Caco-2 (cell line): Measurements from ENCODE around the gene CELA2B. TPM values are rescaled to one million over a fixed set of nuclear protein-coding genes. Genes with fewer than 3 reads are reported as not detected.
"Not testable (repeated sequence)": the region's sequence is repeated elsewhere in the genome, so short reads cannot be mapped to it uniquely, and the experiment has no call there.

ENCODE experiments used
- BruUV-seq: library from RNA; stranded (reverse); fragments of 400-500 nt; replicated peaks from 2 replicates; lab custom pipeline; 2021; lab: Mats Ljungman, UMichigan
- CTCF ChIA-PET: fragments of 300-600 bp; sonication (Branson Sonifier 250); formaldehyde crosslinking; loops from one replicate; lab custom pipeline; 2022; ENCODE audit warnings: antibody characterized with exemption; lab: Charles Lee
- POLR2A ChIA-PET: fragments of 300-600 bp; sonication (Branson Sonifier 250); formaldehyde crosslinking; loops from one replicate; lab custom pipeline; 2022; ENCODE audit warnings: antibody characterized with exemption; lab: Charles Lee
- DNase-seq, 2 experiments: peaks; one replicate each; pipeline versions ENCODE4 v3.0.0 to v3.0.0-alpha.2; 2020 to 2022
- H3K27me3 ChIP-seq: replicated peaks from 2 replicates; pipeline ENCODE4 v1.6.0; 2011; ENCODE audit warnings: low read length; ENCODE audit not compliant: control insufficient read depth, insufficient read depth
- H3K36me3 ChIP-seq: 2 replicates; pipeline ENCODE4 v1.5.1; 2011; ENCODE audit warnings: low read length; ENCODE audit not compliant: control insufficient read depth, insufficient read depth
- H3K4me1 ChIP-seq: fragments of 250-450 bp; sonication (Bioruptor Pico); 2 replicates; pipeline ENCODE4 v1.5.1; 2020; ENCODE audit warnings: mild to moderate bottlenecking
- H3K4me3 ChIP-seq: 2 replicates; pipeline ENCODE4 v1.5.1; 2011; ENCODE audit warnings: low read depth, mild to moderate bottlenecking, control low read depth, low read length
- H3K9me3 ChIP-seq: fragments of 250-450 bp; sonication (Bioruptor Pico); 2 replicates; pipeline ENCODE4 v1.5.1; 2020; ENCODE audit warnings: mild to moderate bottlenecking, moderate library complexity
- H3K27ac Mint-ChIP-seq: one replicate; pipeline ENCODE4 v1.8.0; 2022; ENCODE audit warnings: mixed read lengths; ENCODE audit not compliant: unreplicated experiment
- H3K27me3 Mint-ChIP-seq: one replicate; pipeline ENCODE4 v1.8.0; 2022; ENCODE audit warnings: mixed read lengths; ENCODE audit not compliant: insufficient read depth, unreplicated experiment
- H3K36me3 Mint-ChIP-seq: one replicate; pipeline ENCODE4 v1.8.0; 2022; ENCODE audit warnings: mild to moderate bottlenecking, mixed read lengths; ENCODE audit not compliant: insufficient read depth, unreplicated experiment
- H3K4me1 Mint-ChIP-seq: one replicate; pipeline ENCODE4 v1.8.0; 2022; ENCODE audit warnings: low read depth, mixed read lengths; ENCODE audit not compliant: unreplicated experiment
- H3K4me3 Mint-ChIP-seq: one replicate; pipeline ENCODE4 v1.8.0; 2022; ENCODE audit warnings: mild to moderate bottlenecking, moderate library complexity, mixed read lengths; ENCODE audit not compliant: unreplicated experiment
- H3K9me3 Mint-ChIP-seq: one replicate; pipeline ENCODE4 v1.8.0; 2022; ENCODE audit warnings: mixed read lengths; ENCODE audit not compliant: unreplicated experiment
- intact Hi-C: fragments of 100-400 bp; cut with micrococcal nuclease; formaldehyde crosslinking; loops from one replicate; pipeline ENCODE4 v1.10.0; 2022; ENCODE audit not compliant: unreplicated experiment
- total RNA-seq: library from RNA; stranded (reverse); gene quantifications from 2 replicates; pipeline ENCODE4 v1.2.3, GENCODE V29; 2022
- TF ChIP-seq, protein P1 (sequence below), 2 experiments: fragments of 200-600 bp in 1 of 2; IDR thresholded peaks; 1 replicate in 1 of 2; 2 replicates in 1 of 2; pipeline versions ENCODE4 v1.5.1 to v1.8.0; 2011 to 2022; ENCODE audit warnings: antibody characterized with exemption in 1 of 2, control low read depth in 1 of 2, inconsistent platforms in 1 of 2, low read depth in 1 of 2, low read length in 1 of 2, mild to moderate bottlenecking in 1 of 2, moderate library complexity in 1 of 2; ENCODE audit not compliant: insufficient read depth in 1 of 2, severe bottlenecking in 1 of 2, unreplicated experiment in 1 of 2

The CELA2B gene
- total RNA-seq, 1 experiment from 2014 or later: not detected

DNA sequence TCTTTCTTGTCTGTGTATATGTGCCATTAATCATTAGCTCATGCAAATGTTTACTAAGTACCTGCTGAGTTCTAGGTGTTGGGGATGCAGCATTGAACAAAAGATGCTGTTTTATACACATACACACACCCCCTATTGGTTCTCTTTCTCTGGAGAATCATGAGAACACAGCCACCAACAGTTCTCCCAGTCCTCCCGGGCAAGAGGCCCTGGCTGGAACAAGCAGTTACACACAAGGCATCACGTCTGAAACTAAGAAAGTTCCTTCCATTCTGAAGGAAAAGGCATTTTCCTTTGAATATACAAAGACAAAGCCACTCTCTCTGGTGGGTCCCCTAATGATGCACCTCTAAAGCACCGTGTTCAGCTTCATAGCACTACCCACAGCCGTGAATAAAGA, 37.3 kb downstream of the CELA2B start:
- TF ChIP-seq, protein P1, sequence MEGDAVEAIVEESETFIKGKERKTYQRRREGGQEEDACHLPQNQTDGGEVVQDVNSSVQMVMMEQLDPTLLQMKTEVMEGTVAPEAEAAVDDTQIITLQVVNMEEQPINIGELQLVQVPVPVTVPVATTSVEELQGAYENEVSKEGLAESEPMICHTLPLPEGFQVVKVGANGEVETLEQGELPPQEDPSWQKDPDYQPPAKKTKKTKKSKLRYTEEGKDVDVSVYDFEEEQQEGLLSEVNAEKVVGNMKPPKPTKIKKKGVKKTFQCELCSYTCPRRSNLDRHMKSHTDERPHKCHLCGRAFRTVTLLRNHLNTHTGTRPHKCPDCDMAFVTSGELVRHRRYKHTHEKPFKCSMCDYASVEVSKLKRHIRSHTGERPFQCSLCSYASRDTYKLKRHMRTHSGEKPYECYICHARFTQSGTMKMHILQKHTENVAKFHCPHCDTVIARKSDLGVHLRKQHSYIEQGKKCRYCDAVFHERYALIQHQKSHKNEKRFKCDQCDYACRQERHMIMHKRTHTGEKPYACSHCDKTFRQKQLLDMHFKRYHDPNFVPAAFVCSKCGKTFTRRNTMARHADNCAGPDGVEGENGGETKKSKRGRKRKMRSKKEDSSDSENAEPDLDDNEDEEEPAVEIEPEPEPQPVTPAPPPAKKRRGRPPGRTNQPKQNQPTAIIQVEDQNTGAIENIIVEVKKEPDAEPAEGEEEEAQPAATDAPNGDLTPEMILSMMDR (IDR thresholded peaks at IDR 0.05; ENCODE audit: insufficient read depth in 1 of 2, low read depth in 1 of 2, low read length in 1 of 2, severe bottlenecking in 1 of 2, unreplicated experiment in 1 of 2): no peak
- no peaks in the 10 kb centered on the region for H3K36me3 ChIP-seq
- intact Hi-C loops: no loop called here
- Mint-ChIP-seq H3K4me3 (no peak overlapping the region), H3K27ac (no peak overlapping the region), H3K36me3 (no peaks in the 10 kb centered on the region), H3K4me1 (no peaks in the 10 kb centered on the region), H3K27me3 (no peaks in the 10 kb centered on the region), H3K9me3 (no peaks in the 10 kb centered on the region)
- ChIA-PET POLR2A (interaction anchor here (0.6 kb wide), 1 partner anchor 334 kb away, joined by 3 read pairs; no protein-coding TSS in a partner anchor), CTCF (no interaction called here)
- BruUV-seq: no TSS peak
- H3K4me3 ChIP-seq: no peak overlapping the region
- no peaks in the 10 kb centered on the region for H3K27me3 ChIP-seq
- H3K4me1 ChIP-seq: no peaks in the 10 kb centered on the region
- no peaks in the 10 kb centered on the region for H3K9me3 ChIP-seq
- DNase-seq: no peak

DNA sequence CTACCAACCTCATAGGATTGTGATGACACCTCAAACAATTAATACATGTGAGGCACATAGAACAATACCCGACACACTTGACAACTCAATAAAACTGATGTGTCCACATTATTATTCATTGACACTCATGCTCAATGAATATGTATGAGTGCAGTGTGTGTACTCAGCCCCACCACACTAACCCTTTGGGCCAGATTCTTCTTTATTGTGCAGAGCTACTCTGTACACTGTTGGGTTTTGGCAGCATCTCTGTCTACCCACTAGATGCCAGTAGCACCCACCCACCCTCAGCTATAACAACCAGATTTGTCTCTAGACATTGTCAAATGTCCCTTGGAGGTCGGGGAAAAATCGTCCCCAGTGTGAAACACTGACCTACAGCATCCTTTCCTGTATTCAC, 38.0 kb downstream of the CELA2B start:
- Mint-ChIP-seq H3K27ac (no peak overlapping the region), H3K4me1 (no peaks in the 10 kb centered on the region), H3K36me3 (no peaks in the 10 kb centered on the region), H3K4me3 (no peak overlapping the region), H3K9me3 (no peaks in the 10 kb centered on the region), H3K27me3 (no peaks in the 10 kb centered on the region)
- H3K4me1 ChIP-seq: no peaks in the 10 kb centered on the region
- H3K36me3 ChIP-seq: no peaks in the 10 kb centered on the region
- no peaks in the 10 kb centered on the region for H3K27me3 ChIP-seq
- no peak overlapping the region for H3K4me3 ChIP-seq
- TF ChIP-seq, protein P1 (IDR thresholded peaks at IDR 0.05; ENCODE audit: insufficient read depth in 1 of 2, low read depth in 1 of 2, low read length in 1 of 2, severe bottlenecking in 1 of 2, unreplicated experiment in 1 of 2): no peak
- POLR2A ChIA-PET: interaction anchor here (0.6 kb wide), 1 partner anchor 13 kb away, joined by 4 read pairs; the partner anchor contains the start of gene DNAJC16
- no peak for DNase-seq
- no peaks in the 10 kb centered on the region for H3K9me3 ChIP-seq
- CTCF ChIA-PET: no interaction called here
- no TSS peak for BruUV-seq
- intact Hi-C loops: no loop called here

DNA sequence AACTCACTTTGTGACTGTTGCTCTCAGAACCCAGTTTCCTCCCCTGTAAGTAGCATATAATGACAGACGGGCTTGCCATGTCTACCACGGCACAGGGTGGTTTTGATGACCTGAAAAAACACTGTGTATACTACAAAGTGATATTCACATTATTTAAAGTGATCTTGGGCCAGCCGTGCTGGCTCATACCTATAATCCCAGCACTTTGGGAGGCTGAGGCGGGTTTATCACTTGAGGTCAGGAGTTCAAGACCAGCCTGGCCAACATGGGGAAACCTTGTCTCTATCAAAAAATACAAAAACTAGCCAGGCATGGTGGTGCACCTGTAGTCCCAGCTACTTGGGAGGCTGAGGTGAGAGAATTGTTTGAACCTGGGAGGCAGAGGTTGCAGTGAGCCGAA, 38.7 kb downstream of the CELA2B start:
- H3K27me3 ChIP-seq, H3K9me3 ChIP-seq, H3K4me1 ChIP-seq, H3K4me3 ChIP-seq, DNase-seq, POLR2A ChIA-PET, BruUV-seq, H3K27ac Mint-ChIP-seq, CTCF ChIA-PET, intact Hi-C loops, H3K36me3 ChIP-seq, H3K36me3 Mint-ChIP-seq, H3K9me3 Mint-ChIP-seq, H3K4me1 Mint-ChIP-seq, H3K4me3 Mint-ChIP-seq, H3K27me3 Mint-ChIP-seq: not testable (repeated sequence)
